ENCODE data around the gene AFP. TPM values are rescaled to one million over a fixed set of nuclear protein-coding genes. Genes with fewer than 3 reads are reported as not detected.

Gene AFP
- total RNA-seq, 1 donor from 2014 or later = not detected

- Mint-ChIP-seq H3K4me3 (no peak overlapping the region), H3K27ac (ENCODE audit: unreplicated experiment) (no peak overlapping the region), H3K4me1 (no peaks in the 10 kb centered on the region), H3K9me3 (no peaks in the 10 kb centered on the region), H3K27me3 (ENCODE audit: low read depth) (no peaks in the 10 kb centered on the region), H3K36me3 (ENCODE audit: low read depth) (no peaks in the 10 kb centered on the region)
- no peak for DNase-seq (ENCODE audit: low read depth, low spot score)
- TF ChIP-seq, protein P1, sequence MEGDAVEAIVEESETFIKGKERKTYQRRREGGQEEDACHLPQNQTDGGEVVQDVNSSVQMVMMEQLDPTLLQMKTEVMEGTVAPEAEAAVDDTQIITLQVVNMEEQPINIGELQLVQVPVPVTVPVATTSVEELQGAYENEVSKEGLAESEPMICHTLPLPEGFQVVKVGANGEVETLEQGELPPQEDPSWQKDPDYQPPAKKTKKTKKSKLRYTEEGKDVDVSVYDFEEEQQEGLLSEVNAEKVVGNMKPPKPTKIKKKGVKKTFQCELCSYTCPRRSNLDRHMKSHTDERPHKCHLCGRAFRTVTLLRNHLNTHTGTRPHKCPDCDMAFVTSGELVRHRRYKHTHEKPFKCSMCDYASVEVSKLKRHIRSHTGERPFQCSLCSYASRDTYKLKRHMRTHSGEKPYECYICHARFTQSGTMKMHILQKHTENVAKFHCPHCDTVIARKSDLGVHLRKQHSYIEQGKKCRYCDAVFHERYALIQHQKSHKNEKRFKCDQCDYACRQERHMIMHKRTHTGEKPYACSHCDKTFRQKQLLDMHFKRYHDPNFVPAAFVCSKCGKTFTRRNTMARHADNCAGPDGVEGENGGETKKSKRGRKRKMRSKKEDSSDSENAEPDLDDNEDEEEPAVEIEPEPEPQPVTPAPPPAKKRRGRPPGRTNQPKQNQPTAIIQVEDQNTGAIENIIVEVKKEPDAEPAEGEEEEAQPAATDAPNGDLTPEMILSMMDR (conservative IDR thresholded peaks at IDR 0.05) = no peak
Measured at GRCh38 chr4:73426666-73427065, 9.4 kb upstream of the AFP start.

DNA sequence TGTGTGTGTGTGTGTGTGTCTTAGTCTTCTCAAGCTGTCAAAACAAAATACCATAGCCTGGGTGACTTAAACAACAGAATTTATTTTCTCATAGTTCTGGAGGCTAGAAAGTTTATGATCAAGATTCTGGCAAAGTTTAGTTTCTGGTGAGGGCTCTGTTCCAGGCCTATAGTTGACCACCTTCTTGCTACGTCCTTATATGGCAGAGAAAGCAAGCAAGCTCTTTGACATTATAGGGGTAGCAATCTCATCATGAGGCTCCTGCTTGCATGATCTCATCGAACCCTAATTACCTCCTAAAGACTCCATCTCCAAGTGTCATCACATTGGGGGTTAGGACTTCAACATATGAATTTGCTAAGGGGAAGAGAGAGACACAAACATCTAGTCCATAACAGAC lies 6.9 kb upstream of the AFP start:
- no peak overlapping the region for H3K4me3 Mint-ChIP-seq
- no peaks in the 10 kb centered on the region for H3K4me1 Mint-ChIP-seq
- no peaks in the 10 kb centered on the region for H3K27me3 Mint-ChIP-seq (ENCODE audit: low read depth)
- DNase-seq (ENCODE audit: low read depth, low spot score) = no peak
- TF ChIP-seq, protein P1 (conservative IDR thresholded peaks at IDR 0.05) = no peak
- no peaks in the 10 kb centered on the region for H3K9me3 Mint-ChIP-seq
- H3K36me3 Mint-ChIP-seq (ENCODE audit: low read depth) = no peaks in the 10 kb centered on the region
- no peak overlapping the region for H3K27ac Mint-ChIP-seq (ENCODE audit: unreplicated experiment)

GRCh38 chr4:73429826-73430587 lies 6.0 kb upstream of the AFP start:
- H3K9me3 Mint-ChIP-seq = no peaks in the 10 kb centered on the region
- H3K4me3 Mint-ChIP-seq = no peak overlapping the region
- TF ChIP-seq, protein P1 (conservative IDR thresholded peaks at IDR 0.05) = no peak
- no peaks in the 10 kb centered on the region for H3K36me3 Mint-ChIP-seq (ENCODE audit: low read depth)
- no peak for DNase-seq (ENCODE audit: low read depth, low spot score)
- H3K27me3 Mint-ChIP-seq (ENCODE audit: low read depth) = no peaks in the 10 kb centered on the region
- no peaks in the 10 kb centered on the region for H3K4me1 Mint-ChIP-seq
- H3K27ac Mint-ChIP-seq (ENCODE audit: unreplicated experiment) = no peak overlapping the region

DNA sequence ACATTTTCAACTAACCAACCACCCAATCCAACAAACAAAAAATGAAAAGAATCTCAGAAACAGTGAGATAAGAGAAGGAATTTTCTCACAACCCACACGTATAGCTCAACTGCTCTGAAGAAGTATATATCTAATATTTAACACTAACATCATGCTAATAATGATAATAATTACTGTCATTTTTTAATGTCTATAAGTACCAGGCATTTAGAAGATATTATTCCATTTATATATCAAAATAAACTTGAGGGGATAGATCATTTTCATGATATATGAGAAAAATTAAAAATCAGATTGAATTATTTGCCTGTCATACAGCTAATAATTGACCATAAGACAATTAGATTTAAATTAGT lies 4.2 kb upstream of the AFP start:
- Mint-ChIP-seq H3K9me3 (no peaks in the 10 kb centered on the region), H3K27ac (ENCODE audit: unreplicated experiment) (no peak overlapping the region), H3K27me3 (ENCODE audit: low read depth) (no peaks in the 10 kb centered on the region), H3K4me1 (no peaks in the 10 kb centered on the region), H3K36me3 (ENCODE audit: low read depth) (no peaks in the 10 kb centered on the region), H3K4me3 (no peak overlapping the region)
- TF ChIP-seq, protein P1 (conservative IDR thresholded peaks at IDR 0.05) = no peak
- DNase-seq (ENCODE audit: low read depth, low spot score) = no peak

DNA sequence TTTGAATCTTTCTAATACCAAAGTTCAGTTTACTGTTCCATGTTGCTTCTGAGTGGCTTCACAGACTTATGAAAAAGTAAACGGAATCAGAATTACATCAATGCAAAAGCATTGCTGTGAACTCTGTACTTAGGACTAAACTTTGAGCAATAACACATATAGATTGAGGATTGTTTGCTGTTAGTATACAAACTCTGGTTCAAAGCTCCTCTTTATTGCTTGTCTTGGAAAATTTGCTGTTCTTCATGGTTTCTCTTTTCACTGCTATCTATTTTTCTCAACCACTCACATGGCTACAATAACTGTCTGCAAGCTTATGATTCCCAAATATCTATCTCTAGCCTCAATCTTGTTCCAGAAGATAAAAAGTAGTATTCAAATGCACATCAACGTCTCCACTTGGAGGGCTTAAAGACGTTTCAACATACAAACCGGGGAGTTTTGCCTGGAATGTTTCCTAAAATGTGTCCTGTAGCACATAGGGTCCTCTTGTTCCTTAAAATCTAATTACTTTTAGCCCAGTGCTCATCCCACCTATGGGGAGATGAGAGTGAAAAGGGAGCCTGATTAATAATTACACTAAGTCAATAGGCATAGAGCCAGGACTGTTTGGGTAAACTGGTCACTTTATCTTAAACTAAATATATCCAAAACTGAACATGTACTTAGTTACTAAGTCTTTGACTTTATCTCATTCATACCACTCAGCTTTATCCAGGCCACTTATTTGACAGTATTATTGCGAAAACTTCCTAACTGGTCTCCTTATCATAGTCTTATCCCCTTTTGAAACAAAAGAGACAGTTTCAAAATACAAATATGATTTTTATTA lies 3.6 kb upstream of the AFP start:
- TF ChIP-seq, protein P1 (conservative IDR thresholded peaks at IDR 0.05) = no peak
- H3K4me1 Mint-ChIP-seq = no peaks in the 10 kb centered on the region
- H3K4me3 Mint-ChIP-seq = no peak overlapping the region
- DNase-seq (ENCODE audit: low read depth, low spot score) = no peak
- H3K36me3 Mint-ChIP-seq (ENCODE audit: low read depth) = no peaks in the 10 kb centered on the region
- no peaks in the 10 kb centered on the region for H3K27me3 Mint-ChIP-seq (ENCODE audit: low read depth)
- H3K27ac Mint-ChIP-seq (ENCODE audit: unreplicated experiment) = no peak overlapping the region
- no peaks in the 10 kb centered on the region for H3K9me3 Mint-ChIP-seq
